HUES6 (cell line): ENCODE results near the gene TUBAL3.

Experiments
- H3K27ac ChIP-seq: 2 replicates; pipeline ENCODE4 v1.7.0; 2013; ENCODE audit warnings: low read depth, mild to moderate bottlenecking, low read length, inconsistent platforms
- H3K27me3 ChIP-seq: 2 replicates; pipeline ENCODE4 v1.6.1; 2013; ENCODE audit warnings: low read length; ENCODE audit not compliant: control insufficient read depth, insufficient read depth
- H3K36me3 ChIP-seq: 2 replicates; pipeline ENCODE4 v1.6.1; 2013; ENCODE audit warnings: low read length; ENCODE audit not compliant: control insufficient read depth, insufficient read depth
- H3K4me1 ChIP-seq: 2 replicates; pipeline ENCODE4 v1.6.1; 2013; ENCODE audit warnings: low read length; ENCODE audit not compliant: control insufficient read depth, insufficient read depth
- H3K4me3 ChIP-seq: 2 replicates; pipeline ENCODE4 v1.5.1; 2013; ENCODE audit warnings: low read depth, low read length
- H3K9ac ChIP-seq: one replicate; pipeline ENCODE4 v1.6.1; 2013; ENCODE audit warnings: mild to moderate bottlenecking, low read length
- H3K9me3 ChIP-seq: 2 replicates; pipeline ENCODE4 v1.6.1; 2013; ENCODE audit warnings: low read depth, low read length; ENCODE audit not compliant: control insufficient read depth, insufficient read depth

Gene TUBAL3

DNA sequence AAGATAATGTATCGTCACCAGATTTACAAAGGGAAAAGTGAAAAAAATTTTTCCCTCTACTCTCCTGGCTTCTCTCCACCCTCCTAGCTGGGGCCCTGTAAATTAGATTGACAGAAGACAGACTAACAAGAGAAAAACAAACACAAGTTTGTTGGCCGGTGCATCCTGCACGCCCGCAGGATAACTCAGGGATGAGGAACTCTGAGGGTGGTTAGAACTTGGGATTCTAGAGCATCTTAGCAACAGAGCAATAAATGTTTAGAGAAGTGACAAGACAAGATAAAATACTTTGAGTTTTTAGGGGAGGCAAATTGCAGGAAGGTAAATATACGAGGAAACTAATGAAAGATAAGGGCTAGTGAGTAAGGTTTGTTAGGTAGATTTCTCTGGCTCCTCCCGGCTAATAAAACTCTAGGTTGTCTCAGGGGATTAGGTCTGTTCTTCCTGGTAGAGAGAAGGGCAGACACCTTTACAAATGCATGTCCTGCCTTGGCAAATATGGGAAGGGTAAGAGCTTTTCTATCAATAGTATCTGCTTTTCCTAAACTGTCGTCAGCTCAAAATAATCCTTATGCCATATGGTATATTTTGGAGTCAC is 44.2 kb downstream of the TUBAL3 start:
- no peak overlapping the region for H3K27ac ChIP-seq
- no peaks in the 10 kb centered on the region for H3K27me3 ChIP-seq
- no peaks in the 10 kb centered on the region for H3K9me3 ChIP-seq

DNA sequence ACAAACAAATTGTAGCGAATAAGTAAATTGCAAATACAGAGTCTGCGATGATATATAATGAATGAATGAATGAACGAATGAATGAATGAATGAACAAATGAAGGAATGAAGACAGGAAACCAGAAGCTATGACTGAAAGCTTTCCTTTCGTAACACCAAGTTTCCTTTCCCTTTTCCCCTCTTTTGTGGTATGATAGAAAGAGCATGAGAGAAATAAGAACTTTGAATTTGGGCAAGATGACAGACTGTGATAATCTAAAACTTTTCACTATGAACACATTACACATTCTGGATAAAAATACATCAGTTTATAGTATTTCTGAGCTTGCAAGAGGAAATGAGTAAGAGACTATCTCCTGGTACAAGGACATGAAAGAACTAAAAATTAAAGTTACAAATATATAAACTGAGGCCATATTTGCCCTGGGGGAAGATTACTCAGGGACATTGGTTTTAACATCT is 48.3 kb downstream of the TUBAL3 start:
- H3K27me3 ChIP-seq, result no peaks in the 10 kb centered on the region
- H3K9me3 ChIP-seq, result no peaks in the 10 kb centered on the region

More for the DNA sequence above, 44.2 kb downstream of the TUBAL3 start:
- Histone ChIP-seq H3K4me1 (no peaks in the 10 kb centered on the region; the same call in 1 of the 2 replicates), H3K4me3 (no peak overlapping the region), H3K36me3 (no peaks in the 10 kb centered on the region), H3K9ac (no peak overlapping the region)

DNA sequence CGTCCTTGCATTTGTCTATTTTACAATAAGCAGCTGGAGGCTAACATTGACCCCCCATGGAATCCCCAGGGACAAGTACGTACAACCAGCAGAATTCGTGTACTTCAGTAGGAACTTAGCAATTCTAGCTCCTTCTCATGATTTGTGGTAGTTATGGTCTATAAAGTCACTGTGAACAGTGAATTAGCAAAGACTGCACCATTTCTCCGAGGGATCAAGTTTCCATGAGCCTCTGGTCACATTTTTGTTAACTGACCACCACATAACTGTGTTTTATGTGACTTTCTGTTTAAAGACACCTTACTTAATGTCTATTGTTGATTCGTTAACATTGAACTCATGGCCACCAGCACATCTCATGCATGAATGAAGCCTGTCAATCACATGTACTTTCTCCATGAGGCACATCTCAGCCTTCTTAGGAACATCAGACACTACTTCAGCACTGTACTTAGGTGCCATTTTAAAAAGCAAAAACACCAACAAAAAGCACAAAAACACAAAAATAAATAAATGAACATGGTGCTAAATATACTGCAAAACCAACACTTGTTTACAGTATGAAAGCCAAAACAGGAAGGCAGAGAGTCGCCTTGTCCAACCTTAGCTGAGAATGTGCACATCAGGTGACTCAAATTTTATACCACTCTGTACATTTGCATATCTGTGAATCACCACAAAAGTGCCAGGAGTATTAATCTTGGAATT is 48.9 kb downstream of the TUBAL3 start:
- Histone ChIP-seq H3K27me3 (no peaks in the 10 kb centered on the region), H3K27ac (no peak overlapping the region), H3K36me3 (no peaks in the 10 kb centered on the region), H3K9me3 (no peaks in the 10 kb centered on the region), H3K4me3 (no peak overlapping the region), H3K4me1 (no peaks in the 10 kb centered on the region; the same call in 1 of the 2 replicates), H3K9ac (no peak overlapping the region)

More for the DNA sequence above, 48.3 kb downstream of the TUBAL3 start:
- Histone ChIP-seq H3K27ac (no peak overlapping the region), H3K4me3 (no peak overlapping the region), H3K36me3 (no peaks in the 10 kb centered on the region), H3K4me1 (no peaks in the 10 kb centered on the region; the same call in 1 of the 2 replicates), H3K9ac (no peak overlapping the region)

DNA sequence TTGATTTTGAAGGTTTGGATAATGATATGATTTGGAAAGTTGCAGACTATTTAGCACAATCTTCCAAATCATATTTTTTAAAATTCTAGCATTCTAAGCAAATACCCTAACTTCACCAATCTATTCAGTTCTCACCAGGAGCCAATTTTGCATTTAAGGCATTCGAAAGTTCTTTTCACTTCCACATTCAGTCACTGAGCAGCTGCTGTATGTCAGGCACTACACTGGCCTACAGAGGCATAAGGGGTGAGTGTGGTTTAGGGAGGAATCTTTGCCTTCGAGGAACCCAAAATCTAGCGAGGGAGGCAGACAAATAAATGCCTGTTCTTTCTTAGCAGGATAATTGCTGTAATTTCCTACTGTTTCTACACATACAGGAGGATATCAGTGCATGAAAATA is 50.6 kb downstream of the TUBAL3 start:
- Histone ChIP-seq H3K4me1 (no peaks in the 10 kb centered on the region), H3K27ac (no peak overlapping the region), H3K9me3 (no peaks in the 10 kb centered on the region), H3K27me3 (no peaks in the 10 kb centered on the region), H3K9ac (no peak overlapping the region), H3K4me3 (no peak overlapping the region), H3K36me3 (no peaks in the 10 kb centered on the region)

DNA sequence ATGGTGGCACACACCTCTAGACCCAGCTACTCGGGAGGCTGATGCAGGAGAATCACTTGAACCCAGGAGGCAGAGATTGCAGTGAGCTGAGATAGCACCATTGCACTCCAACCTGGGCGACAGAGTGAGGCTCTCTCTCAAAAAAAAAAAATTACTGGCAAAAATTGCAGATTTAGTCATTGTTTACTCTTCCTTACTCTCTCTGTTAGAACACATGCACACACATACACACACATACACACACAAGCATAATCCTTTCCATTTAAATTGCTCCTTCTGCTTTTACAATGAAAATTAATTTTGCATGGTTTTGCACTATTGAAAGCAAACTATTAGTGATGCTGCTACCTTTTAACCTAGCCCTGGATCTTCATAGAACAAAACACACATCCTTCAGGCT is 55.3 kb downstream of the TUBAL3 start:
- Histone ChIP-seq H3K27me3 (no peaks in the 10 kb centered on the region), H3K27ac (no peak overlapping the region), H3K9ac (no peak overlapping the region), H3K4me1 (no peaks in the 10 kb centered on the region), H3K9me3 (no peaks in the 10 kb centered on the region), H3K36me3 (no peaks in the 10 kb centered on the region), H3K4me3 (no peak overlapping the region)

DNA sequence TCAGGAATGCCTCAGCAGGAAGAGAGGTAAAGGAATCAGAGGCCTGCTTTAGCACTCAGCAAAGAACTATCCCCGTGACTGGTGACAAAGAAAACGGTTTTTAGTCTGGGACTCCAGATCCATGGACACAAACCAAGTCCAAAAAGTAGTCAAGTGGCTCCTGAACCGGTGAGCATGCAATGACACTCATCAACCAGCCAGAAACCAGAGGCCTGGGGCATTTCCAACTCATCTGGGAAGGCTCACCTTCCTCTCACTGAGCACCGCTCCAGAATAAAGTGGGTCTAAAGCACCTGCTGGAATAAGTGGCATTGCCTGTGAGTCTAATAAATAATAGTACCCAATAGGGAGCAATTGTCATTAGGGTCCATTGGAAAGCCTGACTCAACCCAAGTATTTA is 57.7 kb downstream of the TUBAL3 start:
- no peak overlapping the region for H3K4me3 ChIP-seq
- H3K9me3 ChIP-seq, result no peaks in the 10 kb centered on the region
- H3K36me3 ChIP-seq, result no peaks in the 10 kb centered on the region
- no peak overlapping the region for H3K9ac ChIP-seq
- no peaks in the 10 kb centered on the region for H3K27me3 ChIP-seq
- no peak overlapping the region for H3K27ac ChIP-seq
- H3K4me1 ChIP-seq, result no peaks in the 10 kb centered on the region

DNA sequence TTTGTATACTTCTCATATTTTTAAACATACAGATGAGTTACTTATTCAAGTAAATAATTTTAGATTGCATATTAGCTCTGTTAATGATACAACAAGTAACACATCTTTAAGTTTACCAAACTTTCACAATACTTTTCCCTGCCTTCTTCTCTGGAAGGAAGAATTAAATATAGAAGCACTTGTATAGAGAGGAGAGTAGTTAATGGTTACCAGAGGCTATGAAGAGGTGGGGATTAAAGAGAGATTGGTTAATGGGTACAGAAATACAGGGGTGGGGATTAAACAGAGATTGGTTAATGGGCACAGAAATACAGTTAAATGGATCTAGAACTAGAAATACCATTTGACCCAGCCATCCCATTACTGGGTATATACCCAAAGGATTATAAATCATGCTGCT is 59.9 kb downstream of the TUBAL3 start:
- Histone ChIP-seq H3K36me3 (no peaks in the 10 kb centered on the region), H3K4me1 (no peaks in the 10 kb centered on the region), H3K27ac (no peak overlapping the region), H3K9me3 (no peaks in the 10 kb centered on the region), H3K27me3 (no peaks in the 10 kb centered on the region), H3K4me3 (no peak overlapping the region), H3K9ac (no peak overlapping the region)

DNA sequence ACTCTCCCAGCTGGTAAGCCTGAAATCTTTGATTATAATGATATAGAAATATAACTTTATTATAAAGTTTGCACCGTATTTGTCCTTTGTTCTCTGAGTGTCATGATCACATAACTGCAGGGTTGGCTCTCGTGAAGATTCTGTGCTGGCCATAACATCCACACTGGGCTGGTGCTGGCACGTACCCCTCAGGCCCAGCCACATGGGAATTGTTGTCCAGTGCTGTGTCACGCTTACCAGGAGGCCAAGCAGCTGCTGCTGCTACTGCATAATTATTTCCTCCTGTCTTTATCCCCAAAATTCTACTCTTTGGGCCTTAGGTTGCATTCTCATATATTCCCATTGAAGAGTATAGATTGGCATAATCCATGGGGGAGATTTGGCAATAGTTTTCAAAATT is 60.6 kb downstream of the TUBAL3 start:
- Histone ChIP-seq H3K27ac (no peak overlapping the region), H3K9ac (no peak overlapping the region), H3K4me1 (no peaks in the 10 kb centered on the region), H3K9me3 (no peaks in the 10 kb centered on the region), H3K4me3 (no peak overlapping the region), H3K36me3 (no peaks in the 10 kb centered on the region), H3K27me3 (no peaks in the 10 kb centered on the region)

DNA sequence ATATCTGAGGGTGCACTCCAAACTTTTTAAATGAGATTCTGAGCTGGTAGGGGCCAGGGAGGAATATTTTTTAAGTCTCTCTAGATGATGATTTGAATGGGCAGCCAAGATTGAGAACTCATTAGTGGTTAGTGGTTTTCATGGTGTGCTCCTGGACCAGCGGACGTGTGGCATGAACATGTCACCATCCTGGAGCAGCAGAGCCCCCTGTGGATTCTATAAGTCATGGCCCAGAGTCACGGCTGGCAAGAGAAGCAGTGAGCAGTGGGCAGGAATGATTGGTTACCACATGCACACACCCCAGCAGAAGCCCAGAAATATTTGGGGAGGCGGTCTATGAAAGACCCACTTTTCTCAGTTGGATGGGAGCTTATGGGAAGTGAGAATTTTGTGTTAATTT is 61.1 kb downstream of the TUBAL3 start:
- H3K4me3 ChIP-seq, result no peak overlapping the region
- H3K27ac ChIP-seq, result no peak overlapping the region
- no peak overlapping the region for H3K9ac ChIP-seq
- no peaks in the 10 kb centered on the region for H3K27me3 ChIP-seq
- H3K9me3 ChIP-seq, result no peaks in the 10 kb centered on the region
- H3K4me1 ChIP-seq, result no peaks in the 10 kb centered on the region
- H3K36me3 ChIP-seq, result no peaks in the 10 kb centered on the region
